ENCODE results near the gene GALNT2. TPM values are rescaled to one million over a fixed set of nuclear protein-coding genes. Genes with fewer than 3 reads are reported as not detected.

GALNT2 gene
- total RNA-seq, 1 experiment from 2014 or later = 141 TPM

- DNase-seq = no peak
- Mint-ChIP-seq H3K9me3 (ENCODE audit: low read depth, unreplicated experiment) (no peaks in the 10 kb centered on the region), H3K27me3 (ENCODE audit: unreplicated experiment) (no peaks in the 10 kb centered on the region), H3K27ac (ENCODE audit: unreplicated experiment) (no peak overlapping the region), H3K36me3 (ENCODE audit: insufficient read depth, unreplicated experiment) (no peaks in the 10 kb centered on the region), H3K4me1 (ENCODE audit: low read depth, unreplicated experiment) (peaks cover 36% of the 10 kb centered on the region), H3K4me3 (ENCODE audit: low read depth, unreplicated experiment) (no peak overlapping the region)
- TF ChIP-seq, protein P1, sequence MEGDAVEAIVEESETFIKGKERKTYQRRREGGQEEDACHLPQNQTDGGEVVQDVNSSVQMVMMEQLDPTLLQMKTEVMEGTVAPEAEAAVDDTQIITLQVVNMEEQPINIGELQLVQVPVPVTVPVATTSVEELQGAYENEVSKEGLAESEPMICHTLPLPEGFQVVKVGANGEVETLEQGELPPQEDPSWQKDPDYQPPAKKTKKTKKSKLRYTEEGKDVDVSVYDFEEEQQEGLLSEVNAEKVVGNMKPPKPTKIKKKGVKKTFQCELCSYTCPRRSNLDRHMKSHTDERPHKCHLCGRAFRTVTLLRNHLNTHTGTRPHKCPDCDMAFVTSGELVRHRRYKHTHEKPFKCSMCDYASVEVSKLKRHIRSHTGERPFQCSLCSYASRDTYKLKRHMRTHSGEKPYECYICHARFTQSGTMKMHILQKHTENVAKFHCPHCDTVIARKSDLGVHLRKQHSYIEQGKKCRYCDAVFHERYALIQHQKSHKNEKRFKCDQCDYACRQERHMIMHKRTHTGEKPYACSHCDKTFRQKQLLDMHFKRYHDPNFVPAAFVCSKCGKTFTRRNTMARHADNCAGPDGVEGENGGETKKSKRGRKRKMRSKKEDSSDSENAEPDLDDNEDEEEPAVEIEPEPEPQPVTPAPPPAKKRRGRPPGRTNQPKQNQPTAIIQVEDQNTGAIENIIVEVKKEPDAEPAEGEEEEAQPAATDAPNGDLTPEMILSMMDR (IDR thresholded peaks at IDR 0.05; ENCODE audit: unreplicated experiment) = no peak
- intact Hi-C loops (cut with micrococcal nuclease; ENCODE audit: unreplicated experiment) = no loop called here
- CTCF ChIA-PET = no interaction called here
- BruUV-seq (replicated peaks) = no TSS peak
Measured at GRCh38 chr1:230160957-230161771, 94.1 kb downstream of the GALNT2 start.

- H3K4me1 Mint-ChIP-seq (ENCODE audit: low read depth, unreplicated experiment) = peaks cover 33% of the 10 kb centered on the region
- H3K9me3 Mint-ChIP-seq (ENCODE audit: low read depth, unreplicated experiment) = no peaks in the 10 kb centered on the region
- intact Hi-C loops (cut with micrococcal nuclease; ENCODE audit: unreplicated experiment) = no loop called here
- CTCF ChIA-PET = interaction anchor here (0.5 kb wide), 1 partner anchor 240 kb away, joined by 3 read pairs; no protein-coding TSS in a partner anchor
- no peak overlapping the region for H3K4me3 Mint-ChIP-seq (ENCODE audit: low read depth, unreplicated experiment)
- no peaks in the 10 kb centered on the region for H3K36me3 Mint-ChIP-seq (ENCODE audit: insufficient read depth, unreplicated experiment)
- TF ChIP-seq, protein P1 (IDR thresholded peaks at IDR 0.05; ENCODE audit: unreplicated experiment) = no peak
- BruUV-seq (replicated peaks) = no TSS peak
- H3K27me3 Mint-ChIP-seq (ENCODE audit: unreplicated experiment) = no peaks in the 10 kb centered on the region
- H3K27ac Mint-ChIP-seq (ENCODE audit: unreplicated experiment) = no peak overlapping the region
- DNase-seq = no peak
Measured at GRCh38 chr1:230163205-230163604, 96.2 kb downstream of the GALNT2 start.

DNA sequence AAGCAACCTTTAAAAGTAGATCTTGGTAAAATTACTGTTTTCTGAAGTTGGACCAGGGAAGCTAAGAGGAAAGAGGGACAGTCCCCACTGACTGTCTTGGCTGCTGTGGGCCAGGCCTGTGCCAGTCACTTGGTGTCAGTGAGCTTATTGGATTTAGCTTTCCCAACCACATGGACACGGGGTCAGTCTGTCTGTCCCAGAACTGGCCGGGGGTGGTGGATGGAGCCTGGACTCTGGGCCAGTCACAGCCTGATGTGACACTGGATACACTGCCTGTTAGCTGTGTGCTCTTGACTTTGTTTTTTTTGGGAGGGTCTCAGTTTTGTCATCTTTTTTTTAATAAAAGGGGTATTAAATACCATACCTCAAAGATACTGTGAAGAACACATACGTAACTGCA lies 96.7 kb downstream of the GALNT2 start:
- intact Hi-C loops (cut with micrococcal nuclease; ENCODE audit: unreplicated experiment) = no loop called here
- no peak overlapping the region for H3K4me3 Mint-ChIP-seq (ENCODE audit: low read depth, unreplicated experiment)
- peaks cover 33% of the 10 kb centered on the region for H3K4me1 Mint-ChIP-seq (ENCODE audit: low read depth, unreplicated experiment)
- no TSS peak for BruUV-seq (replicated peaks)
- H3K9me3 Mint-ChIP-seq (ENCODE audit: low read depth, unreplicated experiment) = no peaks in the 10 kb centered on the region
- H3K36me3 Mint-ChIP-seq (ENCODE audit: insufficient read depth, unreplicated experiment) = no peaks in the 10 kb centered on the region
- CTCF ChIA-PET = no interaction called here
- H3K27me3 Mint-ChIP-seq (ENCODE audit: unreplicated experiment) = no peaks in the 10 kb centered on the region
- TF ChIP-seq, protein P1 (IDR thresholded peaks at IDR 0.05; ENCODE audit: unreplicated experiment) = no peak
- no peak for DNase-seq
- H3K27ac Mint-ChIP-seq (ENCODE audit: unreplicated experiment) = no peak overlapping the region

- Mint-ChIP-seq H3K27me3 (ENCODE audit: unreplicated experiment) (no peaks in the 10 kb centered on the region), H3K9me3 (ENCODE audit: low read depth, unreplicated experiment) (no peaks in the 10 kb centered on the region), H3K36me3 (ENCODE audit: insufficient read depth, unreplicated experiment) (no peaks in the 10 kb centered on the region), H3K4me1 (ENCODE audit: low read depth, unreplicated experiment) (peaks cover 31% of the 10 kb centered on the region), H3K27ac (ENCODE audit: unreplicated experiment) (no peak overlapping the region), H3K4me3 (ENCODE audit: low read depth, unreplicated experiment) (no peak overlapping the region)
- no peak for DNase-seq
- CTCF ChIA-PET = interaction anchor here (0.5 to 0.6 kb wide), 2 partner anchors 56 to 74 kb away, joined by 3 to 17 read pairs; no protein-coding TSS in a partner anchor
- BruUV-seq (replicated peaks) = no TSS peak
- intact Hi-C loops (cut with micrococcal nuclease; ENCODE audit: unreplicated experiment) = loop anchor here (5.0 kb wide), 5 partner anchors 98 to 383 kb away; partner anchors contain the start of gene GALNT2
- TF ChIP-seq, protein P1 (IDR thresholded peaks at IDR 0.05; ENCODE audit: unreplicated experiment) = no peak
Measured at GRCh38 chr1:230165536-230165935, 98.5 kb downstream of the GALNT2 start.

Measured in Calu3 (cell line).